ENCODE results near the gene TCP11. TPM values are rescaled to one million over a fixed set of nuclear protein-coding genes. Genes with fewer than 3 reads are reported as not detected.

The TCP11 gene
- not detected in 5 replicates for total RNA-seq (2022; extraction: Qiagen RNA extraction)

DNA sequence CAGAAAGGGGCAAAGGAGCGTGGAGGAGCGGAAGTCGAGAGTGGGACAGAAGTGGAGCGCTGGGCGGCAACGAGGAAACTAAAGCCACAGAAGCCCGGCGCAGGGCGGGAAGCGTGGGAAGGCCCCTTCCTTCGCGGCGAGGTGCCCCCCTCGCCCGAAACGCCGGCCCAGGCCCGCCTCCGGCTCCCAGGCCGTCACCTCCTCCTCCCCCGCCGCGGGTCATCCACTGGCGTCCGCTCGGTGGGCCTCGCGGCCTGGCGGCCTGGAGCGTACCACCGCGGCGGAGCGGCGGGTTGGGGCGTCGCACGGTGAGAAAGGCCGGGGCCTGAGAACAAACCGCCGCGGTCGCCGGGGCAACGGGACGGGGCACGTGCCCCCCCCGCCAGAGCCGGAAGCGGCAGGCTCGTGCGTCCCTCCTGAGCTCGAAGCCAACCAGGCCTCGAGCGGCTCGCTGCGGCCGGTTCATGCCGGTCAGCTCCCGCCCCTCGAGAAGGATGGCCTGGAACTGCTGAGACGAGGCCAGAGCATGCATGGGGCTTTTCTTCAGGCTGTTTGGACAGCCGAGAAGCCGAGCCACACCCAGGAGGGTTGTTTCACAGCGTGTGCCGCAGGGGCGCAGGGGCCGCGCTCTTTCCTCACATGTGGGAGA, at the start of gene TCP11:
TCP11 (minus strand) TSS at position 333 of the 649 bp plus-strand sequence. CDS start 469 bp downstream, outside the sequence.

Other genes starting within 250 kb of the TCP11 start
- gene SCUBE3, start 72.6 kb upstream of the TCP11 start, total RNA-seq (2022; extraction: Qiagen RNA extraction) = 0.05 to 0.11 TPM (median 0.06 TPM) in 5 replicates
- gene ZNF76, start 118.4 kb upstream of the TCP11 start, total RNA-seq (2022; extraction: Qiagen RNA extraction) = 6.4 to 10.3 TPM (median 9.3 TPM) in 5 replicates
- 0.05 to 0.06 TPM (median 0.06 TPM) in 3 of 5 replicates, not detected in the others for gene DEF6, start 156.5 kb upstream of the TCP11 start, total RNA-seq (2022; extraction: Qiagen RNA extraction)
- gene PPARD, start 201.2 kb upstream of the TCP11 start, total RNA-seq (2022; extraction: Qiagen RNA extraction) = 4.7 to 7.3 TPM (median 6.7 TPM) in 5 replicates